IMR-90 (cell line): ENCODE data around the gene ARR3. TPM values are rescaled to one million over a fixed set of nuclear protein-coding genes. Genes with fewer than 3 reads are reported as not detected.

Source experiments
- ATAC-seq: fragments of 200-7000 bp; cut with Tn5 transposase; 2 replicates; pipeline ENCODE4 v1.9.1; 2020; ENCODE audit warnings: low read depth, mild to moderate bottlenecking, moderate library complexity
- BruUV-seq: library from RNA; stranded (reverse); fragments of 400-500 nt; replicated peaks from 2 replicates; lab custom pipeline; 2021; lab: Mats Ljungman, UMichigan
- CTCF ChIA-PET: fragments of 300-600 bp; formaldehyde crosslinking; extraction: SDS; loops from one replicate; lab custom pipeline; 2021; ENCODE audit warnings: antibody characterized with exemption; lab: Yijun Ruan, JAX
- POLR2A ChIA-PET: fragments of 300-600 bp; sonication (Branson Sonifier 250); formaldehyde crosslinking; loops from one replicate; lab custom pipeline; 2022; ENCODE audit warnings: antibody characterized with exemption; ENCODE audit not compliant: unreplicated experiment; lab: Charles Lee
- DNase-seq: peaks from one replicate; pipeline ENCODE4 v3.0.0; 2013
- H2AFZ ChIP-seq: replicated peaks from 2 replicates; pipeline ENCODE3; 2013; ENCODE audit warnings: low read length, mild to moderate bottlenecking; ENCODE audit not compliant: poor library complexity
- H2AK5ac ChIP-seq: 2 replicates; pipeline ENCODE4 v1.6.1; 2013; ENCODE audit warnings: low read depth, low read length, inconsistent platforms
- H2AK9ac ChIP-seq: replicated peaks from 2 replicates; pipeline ENCODE3; 2013; ENCODE audit warnings: mild to moderate bottlenecking, low read depth, low read length, moderate library complexity; ENCODE audit not compliant: poor library complexity
- H2BK120ac ChIP-seq: 2 replicates; pipeline ENCODE4 v1.6.1; 2013; ENCODE audit warnings: low read depth, low read length, inconsistent platforms
- H2BK15ac ChIP-seq: 3 replicates; pipeline ENCODE4 v1.6.1; 2013; ENCODE audit warnings: low read depth, low read length, inconsistent platforms
- H2BK20ac ChIP-seq: 2 replicates; pipeline ENCODE4 v1.6.1; 2013; ENCODE audit warnings: low read depth, mild to moderate bottlenecking, inconsistent platforms, low read length, moderate library complexity
- H2BK5ac ChIP-seq: 2 replicates; pipeline ENCODE4 v1.6.1; 2013; ENCODE audit warnings: mild to moderate bottlenecking, low read depth, low read length, inconsistent platforms; ENCODE audit not compliant: poor library complexity, severe bottlenecking
- H3K14ac ChIP-seq: replicated peaks from 2 replicates; pipeline ENCODE4 v1.6.1; 2013; ENCODE audit warnings: low read depth, low read length, inconsistent platforms
- H3K18ac ChIP-seq: 2 replicates; pipeline ENCODE4 v1.6.1; 2013; ENCODE audit warnings: low read depth, low read length, control low read depth
- H3K23ac ChIP-seq: 2 replicates; pipeline ENCODE4 v1.6.1; 2013; ENCODE audit warnings: low read depth, low read length, inconsistent platforms
- H3K27ac ChIP-seq: 2 replicates; pipeline ENCODE4 v1.5.1; 2013; ENCODE audit warnings: mild to moderate bottlenecking, control low read depth, low read length; ENCODE audit not compliant: insufficient read depth
- H3K27me3 ChIP-seq: 2 replicates; pipeline ENCODE4 v1.6.1; 2013; ENCODE audit warnings: low read length; ENCODE audit not compliant: control insufficient read depth, insufficient read depth
- H3K36me3 ChIP-seq: 2 replicates; pipeline ENCODE4 v1.6.1; 2013; ENCODE audit warnings: low read length, mixed read lengths; ENCODE audit not compliant: control insufficient read depth, insufficient read depth
- H3K4ac ChIP-seq: 2 replicates; pipeline ENCODE4 v1.6.1; 2013; ENCODE audit warnings: low read depth, low read length, inconsistent platforms
- H3K4me1 ChIP-seq: 2 replicates; pipeline ENCODE4 v1.6.1; 2013; ENCODE audit warnings: low read length, mixed read lengths; ENCODE audit not compliant: control insufficient read depth, insufficient read depth
- H3K4me2 ChIP-seq: 2 replicates; pipeline ENCODE4 v1.6.1; 2013; ENCODE audit warnings: low read depth, mild to moderate bottlenecking, control low read depth, low read length, moderate library complexity
- H3K4me3 ChIP-seq: 2 replicates; pipeline ENCODE4 v1.5.1; 2013; ENCODE audit warnings: low read depth, mild to moderate bottlenecking, control low read depth, low read length, moderate library complexity; ENCODE audit not compliant: insufficient read depth
- H3K56ac ChIP-seq: 2 replicates; pipeline ENCODE4 v1.6.1; 2013; ENCODE audit warnings: low read length, inconsistent platforms; ENCODE audit not compliant: insufficient read depth; ENCODE audit errors: extremely low read depth
- H3K79me1 ChIP-seq, 2 experiments: 2 replicates each; pipeline ENCODE4 v1.6.1; 2013; ENCODE audit warnings: low read length in 2 of 2, inconsistent platforms in 1 of 2, low read depth in 1 of 2
- H3K9ac ChIP-seq: 2 replicates; pipeline ENCODE4 v1.6.1; 2013; ENCODE audit warnings: low read depth, low read length, control low read depth
- H3K9me1 ChIP-seq: 2 replicates; pipeline ENCODE4 v1.6.1; 2013; ENCODE audit warnings: low read length, inconsistent platforms; ENCODE audit not compliant: insufficient read depth
- H3K9me3 ChIP-seq: 2 replicates; pipeline ENCODE4 v1.6.1; 2013; ENCODE audit warnings: low read length; ENCODE audit not compliant: control insufficient read depth, insufficient read depth
- H4K20me1 ChIP-seq: 2 replicates; pipeline ENCODE4 v1.6.1; 2013; ENCODE audit warnings: low read length, inconsistent platforms; ENCODE audit not compliant: insufficient read depth
- H4K5ac ChIP-seq: 2 replicates; pipeline ENCODE4 v1.6.1; 2013; ENCODE audit warnings: mild to moderate bottlenecking, low read depth, low read length, control low read depth
- H4K8ac ChIP-seq, 2 experiments: 2 replicates each; pipeline ENCODE4 v1.6.1; 2013; ENCODE audit warnings: low read depth in 2 of 2, low read length in 2 of 2, control low read depth in 1 of 2, inconsistent platforms in 1 of 2
- H4K91ac ChIP-seq: 2 replicates; pipeline ENCODE4 v1.6.1; 2013; ENCODE audit warnings: low read depth, low read length, inconsistent platforms; ENCODE audit not compliant: insufficient read depth
- BHLHE40 ChIP-seq: fragments of 150-350 bp; IDR thresholded peaks from 2 replicates; pipeline ENCODE4 v1.6.1; 2016; ENCODE audit warnings: mild to moderate bottlenecking, low read depth, low read length
- CEBPB ChIP-seq: IDR thresholded peaks from 2 replicates; pipeline ENCODE4 v1.6.1; 2012; ENCODE audit warnings: low read depth, low read length, improper control_type of control experiment
- CHD1 ChIP-seq: IDR thresholded peaks from 2 replicates; pipeline ENCODE4 v1.6.1; 2012; ENCODE audit warnings: low read depth, low read length, improper control_type of control experiment
- FOS ChIP-seq: fragments of 150-350 bp; IDR thresholded peaks from 2 replicates; pipeline ENCODE4 v1.6.1; 2016; ENCODE audit warnings: low read depth, low read length
- MAFK ChIP-seq: IDR thresholded peaks from 2 replicates; pipeline ENCODE4 v1.6.1; 2012; ENCODE audit warnings: low read depth, low read length, improper control_type of control experiment
- MAZ ChIP-seq: IDR thresholded peaks from 2 replicates; pipeline ENCODE4 v1.6.1; 2012; ENCODE audit warnings: low read depth, mild to moderate bottlenecking, low read length, improper control_type of control experiment, moderate library complexity, borderline replicate concordance
- MXI1 ChIP-seq: IDR thresholded peaks from 2 replicates; pipeline ENCODE4 v1.6.1; 2012; ENCODE audit warnings: low read depth, mild to moderate bottlenecking, low read length, moderate library complexity, borderline replicate concordance
- NFE2L2 ChIP-seq: fragments of 150-350 bp; IDR thresholded peaks from 2 replicates; pipeline ENCODE4 v1.6.1; 2016; ENCODE audit warnings: low read depth, mild to moderate bottlenecking, low read length
- POLR2A ChIP-seq: IDR thresholded peaks from 2 replicates; pipeline ENCODE4 v1.6.1; 2012; ENCODE audit warnings: mild to moderate bottlenecking, low read depth, low read length
- RAD21 ChIP-seq: IDR thresholded peaks from 2 replicates; pipeline ENCODE4 v1.6.1; 2012; ENCODE audit warnings: low read length, improper control_type of control experiment
- RCOR1 ChIP-seq: IDR thresholded peaks from 2 replicates; pipeline ENCODE4 v1.6.1; 2012; ENCODE audit warnings: mild to moderate bottlenecking, low read length, improper control_type of control experiment; ENCODE audit not compliant: insufficient replicate concordance
- RFX5 ChIP-seq: IDR thresholded peaks from 2 replicates; pipeline ENCODE4 v1.8.0; 2012; ENCODE audit warnings: low read depth, mild to moderate bottlenecking, low read length, moderate library complexity
- SMC3 ChIP-seq: fragments of 150-350 bp; IDR thresholded peaks from 2 replicates; pipeline ENCODE4 v1.6.1; 2016; ENCODE audit warnings: low read depth, mild to moderate bottlenecking, antibody characterized with exemption, low read length, moderate library complexity
- WGBS, 2 experiments: methylation state at CpG; one replicate each; pipeline versions ENCODE4 v1.1.5 to v1.1.7; 2013; ENCODE audit warnings: missing lambda C conversion rate in 2 of 2; ENCODE audit not compliant: insufficient read length in 1 of 2; ENCODE audit errors: extremely low coverage in 2 of 2; 5-methylcytosine and 5-hydroxymethylcytosine counted together
- dilution Hi-C: fragments of 300-500 bp; cut with HindIII; formaldehyde crosslinking; loops from one replicate; pipeline ENCODE4 v1.14.3; 2018; ENCODE audit warnings: low sequenced_read_pairs; ENCODE audit not compliant: unreplicated experiment
- in situ Hi-C: fragments of 300-500 bp; cut with MboI; formaldehyde crosslinking; loops from 3 replicates; pipeline ENCODE4 v1.14.3; 2019; ENCODE audit warnings: low sequenced_read_pairs, inconsistent platforms, mixed read lengths
- intact Hi-C: fragments of 100-400 bp; cut with micrococcal nuclease; formaldehyde crosslinking; loops from 2 replicates; pipeline ENCODE4 v1.10.0; 2022
- polyA plus RNA-seq, 3 experiments: library from polyadenylated mRNA; depleted of rRNA; stranded (reverse); fragments of >200 nt; gene quantifications; 2 replicates each; pipeline ENCODE4 v1.2.3, GENCODE V29; 2012; ENCODE audit warnings: low replicate concordance in 1 of 3
- total RNA-seq: library from RNA; depleted of rRNA; stranded (reverse); fragments of >200 nt; gene quantifications from 2 replicates; pipeline ENCODE4 v1.2.3, GENCODE V29; 2012
- TF ChIP-seq, protein P1 (sequence below): conservative IDR thresholded peaks from 2 replicates; pipeline ENCODE4 v1.5.1; 2012; ENCODE audit warnings: mild to moderate bottlenecking, low read depth, low read length, improper control_type of control experiment
- TF ChIP-seq, protein P2 (sequence below): fragments of 150-350 bp; IDR thresholded peaks from 2 replicates; pipeline ENCODE4 v1.6.1; 2016; ENCODE audit warnings: low read depth, mild to moderate bottlenecking, low read length, moderate library complexity, borderline replicate concordance
- TF ChIP-seq, protein P3 (sequence below): fragments of 150-350 bp; IDR thresholded peaks from 2 replicates; pipeline ENCODE4 v1.6.1; 2017; ENCODE audit warnings: mild to moderate bottlenecking, antibody characterized with exemption, low read length, low read depth

The ARR3 gene
- total and polyA plus RNA-seq, 2 of the 4 experiments (the other 2 are of a cell fraction) = not detected

DNA sequence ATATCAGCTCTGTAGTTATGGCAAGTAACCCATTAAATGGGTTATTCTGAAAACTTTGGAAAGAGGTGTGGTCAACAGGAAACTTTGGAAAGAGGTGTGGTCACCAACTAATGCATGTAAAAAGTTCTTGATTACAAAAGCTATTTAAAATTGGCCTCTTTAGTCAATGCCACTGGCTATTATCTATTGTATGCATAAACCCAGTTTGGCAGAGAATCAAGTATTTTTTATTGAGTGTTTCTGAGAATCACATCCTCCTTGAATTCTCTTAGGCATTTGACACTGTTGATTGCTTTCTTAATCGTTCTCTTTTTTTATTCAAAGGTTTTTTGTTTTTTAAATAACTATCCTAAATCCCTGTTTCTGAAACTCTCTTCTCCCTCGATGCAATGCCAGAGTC lies 15.6 kb upstream of the ARR3 start:
- ChIA-PET POLR2A (no interaction called here), CTCF (no interaction called here)
- Histone ChIP-seq H3K27me3 (peaks cover 5% of the 10 kb centered on the region), H3K14ac (no peak overlapping the region), H3K23ac (no peak overlapping the region), H4K91ac (no peak overlapping the region), H4K5ac (no peak overlapping the region), H3K27ac (no peak overlapping the region), H3K4me1 (no peaks in the 10 kb centered on the region; the same call in 1 of the 2 replicates), H2BK15ac (no peak overlapping the region), H3K4me2 (no peak overlapping the region), H4K20me1 (no peaks in the 10 kb centered on the region), H2BK5ac (no peak overlapping the region), H3K9me1 (no peaks in the 10 kb centered on the region), H2AK9ac (no peak overlapping the region), H3K18ac (no peak overlapping the region), H3K9me3 (no peaks in the 10 kb centered on the region), H3K36me3 (no peaks in the 10 kb centered on the region), H3K4me3 (no peak overlapping the region), H3K4ac (no peak overlapping the region), H2AK5ac (no peak overlapping the region), H4K8ac (no peak overlapping the region), H3K56ac (no peak overlapping the region), H2BK120ac (no peak overlapping the region), H2AFZ (no peak overlapping the region), H2BK20ac (no peak overlapping the region), H3K79me1 (no peaks in the 10 kb centered on the region), H3K9ac (no peak overlapping the region)
- BruUV-seq = no TSS peak
- in situ Hi-C loops (no loop called here), dilution Hi-C loops (no loop called here), intact Hi-C loops (no loop called here)
- WGBS, 2 experiments = 29% methylated on average over 1 of the region's 2 CpGs; no CpG with 5 or more reads in 1 of the 2 experiments
- ATAC-seq = no peak
- DNase-seq = no peak
- TF ChIP-seq SMC3 = no peak
- no peak for TF ChIP-seq MAFK
- TF ChIP-seq POLR2A = no peak
- no peak for TF ChIP-seq BHLHE40
- TF ChIP-seq FOS = no peak
- TF ChIP-seq, protein P1, sequence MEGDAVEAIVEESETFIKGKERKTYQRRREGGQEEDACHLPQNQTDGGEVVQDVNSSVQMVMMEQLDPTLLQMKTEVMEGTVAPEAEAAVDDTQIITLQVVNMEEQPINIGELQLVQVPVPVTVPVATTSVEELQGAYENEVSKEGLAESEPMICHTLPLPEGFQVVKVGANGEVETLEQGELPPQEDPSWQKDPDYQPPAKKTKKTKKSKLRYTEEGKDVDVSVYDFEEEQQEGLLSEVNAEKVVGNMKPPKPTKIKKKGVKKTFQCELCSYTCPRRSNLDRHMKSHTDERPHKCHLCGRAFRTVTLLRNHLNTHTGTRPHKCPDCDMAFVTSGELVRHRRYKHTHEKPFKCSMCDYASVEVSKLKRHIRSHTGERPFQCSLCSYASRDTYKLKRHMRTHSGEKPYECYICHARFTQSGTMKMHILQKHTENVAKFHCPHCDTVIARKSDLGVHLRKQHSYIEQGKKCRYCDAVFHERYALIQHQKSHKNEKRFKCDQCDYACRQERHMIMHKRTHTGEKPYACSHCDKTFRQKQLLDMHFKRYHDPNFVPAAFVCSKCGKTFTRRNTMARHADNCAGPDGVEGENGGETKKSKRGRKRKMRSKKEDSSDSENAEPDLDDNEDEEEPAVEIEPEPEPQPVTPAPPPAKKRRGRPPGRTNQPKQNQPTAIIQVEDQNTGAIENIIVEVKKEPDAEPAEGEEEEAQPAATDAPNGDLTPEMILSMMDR = no peak
- no peak for TF ChIP-seq RCOR1
- no peak for TF ChIP-seq RAD21
- TF ChIP-seq RFX5 = no peak
- TF ChIP-seq NFE2L2 = no peak
- no peak for TF ChIP-seq MAZ
- TF ChIP-seq, protein P2, sequence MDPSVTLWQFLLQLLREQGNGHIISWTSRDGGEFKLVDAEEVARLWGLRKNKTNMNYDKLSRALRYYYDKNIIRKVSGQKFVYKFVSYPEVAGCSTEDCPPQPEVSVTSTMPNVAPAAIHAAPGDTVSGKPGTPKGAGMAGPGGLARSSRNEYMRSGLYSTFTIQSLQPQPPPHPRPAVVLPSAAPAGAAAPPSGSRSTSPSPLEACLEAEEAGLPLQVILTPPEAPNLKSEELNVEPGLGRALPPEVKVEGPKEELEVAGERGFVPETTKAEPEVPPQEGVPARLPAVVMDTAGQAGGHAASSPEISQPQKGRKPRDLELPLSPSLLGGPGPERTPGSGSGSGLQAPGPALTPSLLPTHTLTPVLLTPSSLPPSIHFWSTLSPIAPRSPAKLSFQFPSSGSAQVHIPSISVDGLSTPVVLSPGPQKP = no peak
- no peak for TF ChIP-seq MXI1
- TF ChIP-seq, protein P3, sequence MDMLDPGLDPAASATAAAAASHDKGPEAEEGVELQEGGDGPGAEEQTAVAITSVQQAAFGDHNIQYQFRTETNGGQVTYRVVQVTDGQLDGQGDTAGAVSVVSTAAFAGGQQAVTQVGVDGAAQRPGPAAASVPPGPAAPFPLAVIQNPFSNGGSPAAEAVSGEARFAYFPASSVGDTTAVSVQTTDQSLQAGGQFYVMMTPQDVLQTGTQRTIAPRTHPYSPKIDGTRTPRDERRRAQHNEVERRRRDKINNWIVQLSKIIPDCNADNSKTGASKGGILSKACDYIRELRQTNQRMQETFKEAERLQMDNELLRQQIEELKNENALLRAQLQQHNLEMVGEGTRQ = no peak
- no peak for TF ChIP-seq CHD1
- TF ChIP-seq CEBPB = no peak
